Measurements from ENCODE around the gene DERA. TPM values are rescaled to one million over a fixed set of nuclear protein-coding genes. Genes with fewer than 3 reads are reported as not detected.
"Not testable (repeated sequence)": the region's sequence is repeated elsewhere in the genome, so short reads cannot be mapped to it uniquely, and the experiment has no call there.

Gene DERA
- polyA plus RNA-seq, 3 donors = 44.8 to 48.5 (median 44.9) TPM

DNA sequence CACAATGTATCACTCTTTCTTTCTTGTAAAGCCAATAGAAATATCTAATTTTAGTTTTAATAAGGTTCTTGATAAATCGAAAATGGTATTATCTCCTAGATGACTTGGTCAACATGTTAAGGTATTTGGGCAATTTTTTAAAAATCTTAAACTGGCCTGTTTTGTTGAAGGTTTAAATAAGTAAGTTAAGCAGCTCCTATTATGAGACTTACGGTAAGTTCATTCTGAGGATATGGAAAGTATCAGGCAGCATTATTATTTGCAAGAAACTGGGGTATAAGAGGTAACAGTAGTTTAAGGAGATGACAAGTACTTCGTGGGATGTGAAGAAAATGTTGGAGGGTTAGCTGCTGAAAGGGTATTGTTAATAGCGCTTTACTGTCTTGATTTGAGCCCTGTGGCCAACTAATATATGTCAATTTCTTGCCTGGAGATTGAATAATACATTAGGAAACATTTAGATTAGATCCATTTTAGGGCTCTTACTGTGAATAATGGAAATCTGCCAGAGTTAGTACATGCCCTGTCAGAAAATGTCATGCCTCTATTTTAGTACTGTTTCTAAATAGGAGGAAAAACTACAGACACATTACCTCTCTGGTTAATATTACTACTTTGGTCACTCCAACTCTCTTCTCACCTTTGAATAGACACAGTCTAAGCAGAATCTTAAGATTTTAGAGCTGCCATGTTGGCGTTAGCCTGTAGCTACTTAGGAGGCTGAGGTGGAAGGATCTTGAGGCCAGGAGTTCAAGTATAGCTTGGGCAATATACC, 23.9 kb upstream of the DERA start:
- DNase-seq (ENCODE audit: extremely low read depth in 1 of 11, low read depth in 9 of 11, low spot score in 4 of 11) = no peak

DNA sequence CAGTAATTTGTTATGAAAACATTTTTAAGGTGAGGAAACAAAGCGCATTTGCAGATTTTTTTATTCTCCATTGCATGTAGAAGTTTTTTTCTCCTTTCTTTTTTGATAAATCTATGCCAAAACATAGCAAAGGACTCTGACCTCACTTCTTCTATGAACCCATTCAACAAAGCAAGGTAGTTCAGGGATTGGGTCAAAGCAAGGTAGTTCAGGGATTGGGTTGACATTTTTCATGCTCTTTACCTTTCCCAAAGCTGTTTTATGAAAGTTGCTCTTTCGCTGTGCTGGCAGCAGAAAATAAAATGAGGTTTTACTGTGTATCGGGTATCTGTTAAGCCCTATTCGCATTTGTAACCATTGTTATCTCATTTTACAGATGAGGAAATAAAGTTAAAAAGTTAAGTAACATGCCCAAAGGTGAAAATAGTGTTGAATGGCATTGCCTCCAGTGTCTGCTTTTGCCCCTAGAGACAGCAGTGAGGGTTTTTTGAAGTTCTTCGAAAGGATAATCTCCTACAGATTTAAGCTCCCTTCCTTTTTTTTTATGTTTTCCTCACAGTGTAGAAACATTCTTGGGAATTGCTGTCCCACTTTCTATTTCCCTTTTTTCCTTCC, 18.4 kb upstream of the DERA start:
- DNase-seq (ENCODE audit: extremely low read depth in 1 of 11, low read depth in 9 of 11, low spot score in 4 of 11) = no peak

DNA sequence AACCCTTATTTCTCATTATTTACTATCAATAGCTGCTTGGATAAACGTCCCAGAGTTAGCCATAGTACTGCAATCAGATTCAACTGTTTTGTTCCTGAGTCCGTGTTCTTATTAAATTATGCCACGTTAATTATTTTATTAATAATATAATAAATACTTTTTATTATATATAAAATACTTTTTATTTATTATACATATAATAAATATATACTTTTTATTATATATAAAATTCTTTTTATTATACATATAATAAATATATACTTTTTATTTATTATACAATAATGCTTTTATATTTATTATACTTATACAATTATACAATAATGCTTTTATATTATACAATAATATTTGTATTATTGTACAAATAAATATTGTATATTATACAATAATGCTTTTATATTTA, 17.9 kb upstream of the DERA start:
- DNase-seq (ENCODE audit: extremely low read depth in 1 of 11, low read depth in 9 of 11, low spot score in 4 of 11) = no peak

DNA sequence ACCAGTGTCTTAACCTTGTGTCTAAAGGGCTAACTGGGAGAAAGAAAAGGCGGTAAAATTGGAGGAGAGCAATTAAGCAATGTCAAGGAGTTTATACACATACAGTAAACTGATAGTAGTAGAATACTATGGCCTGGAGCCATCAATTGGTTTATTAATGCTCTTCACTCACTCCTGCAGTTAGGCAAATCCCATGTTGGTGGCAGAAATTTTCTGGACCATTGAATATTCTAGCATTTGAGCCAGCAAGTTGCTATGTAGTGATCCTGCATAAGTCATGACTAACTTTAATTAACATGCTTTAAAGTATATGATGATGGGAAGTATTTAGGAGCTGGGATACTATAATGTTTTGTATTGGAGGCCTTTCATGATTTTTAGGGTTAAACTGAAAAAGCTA, 14.3 kb upstream of the DERA start:
- no peak for DNase-seq (ENCODE audit: extremely low read depth in 1 of 11, low read depth in 9 of 11, low spot score in 4 of 11)

DNA sequence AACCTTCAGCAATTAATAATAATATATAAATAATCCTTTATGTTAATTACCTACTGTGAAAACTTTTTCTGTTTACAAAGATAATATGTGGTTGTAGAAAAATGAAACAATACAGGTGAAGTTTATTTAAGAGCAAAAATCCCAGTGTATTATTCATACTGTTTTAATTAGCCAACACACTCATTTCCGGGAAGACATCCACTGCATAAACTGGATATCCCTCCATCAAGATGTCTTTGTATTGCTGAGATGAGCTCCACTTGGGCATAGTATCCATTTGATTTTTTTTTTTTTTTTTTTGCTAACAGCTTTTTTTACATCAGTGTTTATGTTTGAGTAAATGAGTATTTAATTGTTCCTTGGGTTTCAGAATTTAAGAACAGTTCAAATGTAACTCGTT, 13.7 kb upstream of the DERA start:
- DNase-seq (ENCODE audit: extremely low read depth in 1 of 11, low read depth in 9 of 11, low spot score in 4 of 11) = no peak

DNA sequence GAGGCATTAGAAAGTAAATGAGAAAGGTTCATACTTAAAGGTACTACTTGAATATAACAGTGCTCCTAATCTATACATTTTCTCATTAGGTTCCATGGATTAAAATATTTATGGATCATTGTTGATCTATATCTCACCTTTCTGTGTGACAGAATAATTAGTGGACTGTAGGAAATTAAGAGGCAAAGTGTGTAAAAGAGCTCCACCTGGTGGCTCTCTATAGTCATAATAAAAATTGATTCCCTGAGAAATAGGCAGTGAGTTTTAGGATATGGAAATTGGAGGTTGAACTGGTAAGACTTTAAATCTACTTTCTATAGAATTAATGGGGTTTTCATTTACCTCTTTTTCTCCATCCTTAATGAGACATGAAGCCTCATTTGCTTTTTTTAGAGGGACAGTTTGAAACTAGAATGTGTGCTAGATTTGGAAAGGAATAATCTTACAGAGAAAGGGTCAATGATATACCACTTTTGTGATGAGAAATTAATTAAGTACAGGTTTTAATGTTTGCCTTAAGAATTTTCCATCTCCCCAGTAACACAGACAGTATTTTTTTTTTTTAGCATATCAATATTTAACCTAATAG, 11.8 kb upstream of the DERA start:
- DNase-seq (ENCODE audit: extremely low read depth in 1 of 11, low read depth in 9 of 11, low spot score in 4 of 11) = no peak

DNA sequence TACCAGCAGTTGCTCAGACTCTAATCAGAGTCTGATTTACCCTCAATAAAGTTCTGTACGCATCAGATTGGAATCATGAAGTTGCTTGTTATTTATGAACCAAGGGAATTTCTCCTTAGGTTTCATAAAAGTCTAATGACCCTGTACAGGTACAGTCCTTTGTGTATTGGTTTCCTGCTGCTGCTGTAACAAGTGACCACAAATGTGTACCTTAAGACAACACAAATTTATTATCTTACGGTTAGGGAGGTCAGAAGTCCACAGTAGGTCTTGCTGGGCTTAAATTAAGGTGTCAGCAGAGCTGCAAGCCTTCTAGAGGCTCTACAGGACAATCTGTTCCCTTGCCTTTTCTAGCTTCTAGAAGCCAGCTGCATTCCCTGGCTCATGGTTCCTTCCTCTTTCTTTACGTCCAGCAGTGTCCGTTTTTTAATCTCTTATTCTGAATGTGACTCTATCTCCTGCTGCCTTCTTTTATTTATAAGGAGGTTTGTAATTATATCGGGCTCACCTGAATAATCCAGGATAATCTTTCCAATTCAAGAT, 6.7 kb upstream of the DERA start:
- no peak for DNase-seq (ENCODE audit: extremely low read depth in 1 of 11, low read depth in 9 of 11, low spot score in 4 of 11)

DNA sequence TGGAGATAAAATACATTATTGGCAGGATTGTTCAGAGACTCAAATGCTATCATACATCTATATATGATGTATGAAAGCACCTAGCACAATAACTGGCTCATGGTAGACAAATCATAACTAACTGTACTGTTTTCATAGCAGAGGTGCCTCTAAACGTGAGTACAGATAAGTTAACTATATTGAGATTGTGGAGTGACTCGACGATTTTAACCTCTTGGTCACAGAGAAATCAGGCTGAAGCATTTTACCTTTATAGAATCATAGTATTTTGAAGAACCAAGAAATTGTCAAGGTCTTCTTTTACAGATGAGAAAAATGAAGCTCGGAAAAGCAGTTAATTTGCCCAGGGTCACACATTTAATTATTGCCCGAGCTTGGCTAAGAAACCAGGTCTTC, 666 bp upstream of the DERA start:
- DNase-seq (ENCODE audit: extremely low read depth in 1 of 11, low read depth in 9 of 11, low spot score in 4 of 11) = no peak

DNA sequence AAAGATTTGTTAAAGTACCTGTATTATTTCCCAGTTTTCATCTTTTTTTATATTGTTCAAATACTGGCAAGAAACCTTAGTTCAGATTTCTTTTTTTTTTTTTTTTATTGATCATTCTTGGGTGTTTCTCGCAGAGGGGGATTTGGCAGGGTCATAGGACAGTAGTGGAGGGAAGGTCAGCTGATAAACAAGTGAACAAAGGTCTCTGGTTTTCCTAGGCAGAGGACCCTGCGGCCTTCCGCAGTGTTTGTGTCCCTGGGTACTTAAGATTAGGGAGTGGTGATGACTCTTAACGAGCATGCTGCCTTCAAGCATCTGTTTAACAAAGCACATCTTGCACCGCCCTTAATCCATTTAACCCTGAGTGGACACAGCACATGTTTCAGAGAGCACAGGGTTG, 799 bp downstream of the DERA start:
- DNase-seq (ENCODE audit: extremely low read depth in 1 of 11, low read depth in 9 of 11, low spot score in 4 of 11) = peak in 1 of 11 donors; percentile 2

DNA sequence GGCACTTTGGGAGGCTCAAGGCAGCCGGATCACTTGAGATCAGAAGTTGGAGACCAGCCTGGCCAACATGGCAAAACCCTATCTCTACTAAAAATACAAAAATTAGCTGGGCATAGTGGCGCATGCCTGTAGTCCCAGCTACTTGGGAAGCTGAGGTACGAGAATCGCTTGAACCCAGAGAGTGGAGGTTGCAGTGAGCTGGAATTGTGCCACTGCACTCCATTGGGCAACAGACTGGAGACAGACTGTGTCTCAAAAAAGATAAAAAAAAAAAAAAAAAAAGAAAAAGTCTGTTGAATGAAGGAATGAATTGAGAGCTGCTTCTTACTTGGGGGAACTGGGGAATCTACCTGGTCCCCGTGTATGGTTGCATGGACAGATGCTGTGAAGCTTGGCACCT, 3.0 kb downstream of the DERA start:
- not testable (repeated sequence) for DNase-seq (ENCODE audit: extremely low read depth in 1 of 11, low read depth in 9 of 11, low spot score in 4 of 11)

DNA sequence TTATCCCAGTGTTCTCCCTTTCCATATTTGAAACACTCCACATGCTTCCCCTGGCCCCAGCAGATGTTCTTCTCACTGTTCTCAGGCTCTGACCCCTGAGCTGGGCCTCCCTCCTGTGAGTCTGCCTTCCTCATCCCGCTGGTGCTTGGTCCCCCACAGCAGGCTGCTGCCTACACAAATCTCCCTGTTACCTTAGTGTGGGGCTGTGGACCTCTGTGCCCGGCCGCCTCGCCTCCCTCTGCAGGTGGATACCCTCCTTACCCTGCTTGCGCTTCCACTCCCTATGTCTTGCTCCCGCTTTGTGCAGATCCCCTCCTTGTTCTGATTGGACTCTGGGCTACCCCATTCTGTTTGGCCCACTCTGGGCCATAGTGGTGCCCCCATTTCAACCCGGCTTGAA, 6.9 kb downstream of the DERA start:
- no peak for DNase-seq (ENCODE audit: extremely low read depth in 1 of 11, low read depth in 9 of 11, low spot score in 4 of 11)

DNA sequence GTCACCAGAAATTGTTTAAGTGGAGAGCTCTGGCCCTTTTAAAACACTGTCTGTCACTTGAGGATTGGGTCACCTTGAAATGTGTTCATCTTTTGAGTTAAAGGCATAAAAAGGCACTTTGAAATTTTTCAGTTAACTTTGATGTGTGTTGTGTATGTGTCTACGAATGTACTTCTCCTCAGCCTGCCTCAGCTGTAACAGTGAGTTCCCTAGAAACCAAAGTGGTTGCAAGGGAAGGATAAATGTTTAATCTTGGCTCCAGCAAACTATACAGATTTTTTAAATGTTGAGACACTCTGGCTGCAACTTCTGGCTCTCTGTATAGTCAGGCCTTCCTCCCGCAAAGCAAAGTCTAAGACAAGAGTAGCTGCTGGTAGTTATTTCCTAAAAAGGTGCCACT, 8.3 kb downstream of the DERA start:
- DNase-seq (ENCODE audit: extremely low read depth in 1 of 11, low read depth in 9 of 11, low spot score in 4 of 11) = no peak

DNA sequence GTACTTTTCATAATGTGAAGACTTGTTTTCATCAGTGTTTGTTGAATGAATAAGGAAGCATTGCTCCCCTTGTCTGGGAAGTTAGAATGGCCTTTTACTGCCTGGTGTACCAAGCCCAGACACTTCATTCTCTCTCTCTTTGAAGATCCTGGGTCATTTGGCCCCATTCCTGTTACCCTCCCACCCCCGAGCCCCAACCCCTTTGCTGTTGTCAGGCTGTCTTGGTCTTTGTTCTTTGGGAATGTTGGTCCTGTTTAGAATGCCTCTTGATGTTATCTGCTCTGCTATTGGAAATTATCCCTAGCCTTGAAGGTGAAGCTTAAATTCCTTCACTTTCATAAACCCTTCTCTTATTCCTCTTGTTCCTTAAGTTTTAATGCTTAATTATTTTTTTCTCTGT, 13.8 kb downstream of the DERA start:
- no peak for DNase-seq (ENCODE audit: extremely low read depth in 1 of 11, low read depth in 9 of 11, low spot score in 4 of 11)

DNA sequence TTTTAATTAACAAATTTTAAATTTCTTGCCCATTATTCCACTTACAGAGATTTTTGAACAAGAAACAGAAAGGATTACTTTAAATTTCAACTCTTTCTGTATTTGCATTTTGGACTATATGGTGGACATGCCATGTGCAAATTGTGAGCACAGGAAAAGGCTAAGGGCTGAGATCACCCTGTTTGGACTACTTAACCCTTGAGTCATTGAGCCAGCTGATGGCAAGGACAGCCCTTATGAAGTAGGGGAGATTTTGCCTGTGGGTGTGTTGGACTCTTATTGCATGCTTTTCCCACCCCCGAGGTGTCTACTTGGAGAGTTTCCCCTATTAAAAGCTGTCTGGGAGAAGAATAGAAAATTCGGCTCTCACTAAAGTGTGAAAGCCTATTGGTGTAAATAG, 17.2 kb downstream of the DERA start:
- DNase-seq (ENCODE audit: extremely low read depth in 1 of 11, low read depth in 9 of 11, low spot score in 4 of 11) = no peak

DNA sequence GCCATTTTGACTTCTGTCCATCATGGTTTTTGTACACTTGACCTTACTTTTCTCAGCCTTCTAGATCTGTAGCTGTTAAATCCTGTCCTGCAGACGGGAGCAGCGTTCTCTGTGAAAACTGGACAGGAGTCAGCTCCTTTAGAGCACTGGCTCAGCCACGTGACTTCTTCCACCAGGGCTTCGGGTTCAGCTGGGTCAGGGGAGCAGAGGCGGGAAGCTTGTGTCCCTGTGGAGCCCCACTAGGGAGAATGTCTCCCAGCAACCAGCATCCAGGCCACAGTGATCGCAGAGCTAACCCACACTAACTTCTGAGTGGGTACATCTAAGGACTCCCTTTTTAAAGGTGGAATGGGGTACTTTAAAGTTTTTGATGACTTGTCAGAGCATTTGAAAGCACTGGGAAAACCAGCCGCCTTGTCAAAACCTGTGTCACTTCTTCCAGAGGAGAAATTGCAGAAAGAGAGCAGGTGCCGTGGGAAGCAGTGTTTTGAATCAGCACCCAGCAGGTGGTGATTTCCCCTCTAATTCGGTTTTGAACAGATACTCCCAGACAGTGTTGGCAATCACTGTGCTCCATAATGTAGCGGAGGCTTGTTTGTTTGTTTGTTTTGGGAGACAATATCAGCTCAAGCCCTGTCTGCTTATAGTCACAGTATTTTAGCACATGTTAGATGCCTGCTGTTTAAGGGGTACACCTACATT, 17.9 kb downstream of the DERA start:
- DNase-seq (ENCODE audit: extremely low read depth in 1 of 11, low read depth in 9 of 11, low spot score in 4 of 11) = no peak

DNA sequence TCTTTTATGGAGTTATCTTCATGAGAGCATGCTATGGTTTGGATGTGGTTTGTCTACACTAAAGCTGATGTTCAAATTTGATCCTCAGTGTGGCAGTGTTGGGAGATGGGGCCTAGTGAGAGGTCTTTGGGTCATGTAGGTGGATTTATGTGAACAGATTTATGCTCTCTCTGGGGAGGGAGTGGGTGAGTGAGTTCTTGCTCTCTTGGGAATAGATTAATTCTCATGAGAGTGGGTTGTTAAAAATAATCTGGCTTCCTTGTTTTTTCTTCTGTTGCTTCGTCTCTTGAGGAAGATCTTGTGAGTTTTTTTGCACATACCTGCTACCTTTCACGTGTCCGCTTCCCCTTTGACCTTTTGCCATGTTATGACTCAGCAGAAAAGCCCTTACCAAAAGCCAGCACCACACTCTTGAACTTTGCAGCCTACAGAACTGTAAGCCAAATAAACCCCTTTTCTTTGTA, 20.5 kb downstream of the DERA start:
- DNase-seq (ENCODE audit: extremely low read depth in 1 of 11, low read depth in 9 of 11, low spot score in 4 of 11) = no peak

DNA sequence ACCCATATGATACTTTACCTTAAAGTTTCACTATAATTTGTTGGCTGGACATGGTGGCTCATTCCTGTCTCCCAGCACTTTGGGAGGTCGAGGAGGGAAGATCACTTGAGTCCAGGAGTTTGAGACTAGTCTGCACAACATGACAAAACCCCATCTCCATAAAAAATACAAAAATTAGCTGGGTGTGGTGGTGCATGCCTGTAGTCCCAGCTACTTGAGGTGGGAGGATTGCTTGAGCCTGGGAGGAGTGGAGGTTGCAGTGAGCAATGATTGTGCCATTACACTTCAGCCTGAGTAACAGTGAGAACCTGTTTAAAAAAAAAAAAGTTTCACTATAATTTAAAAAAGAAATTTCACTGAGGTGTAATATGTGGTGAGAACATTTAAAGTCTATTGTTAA, 21.2 kb downstream of the DERA start:
- no peak for DNase-seq (ENCODE audit: extremely low read depth in 1 of 11, low read depth in 9 of 11, low spot score in 4 of 11)

DNA sequence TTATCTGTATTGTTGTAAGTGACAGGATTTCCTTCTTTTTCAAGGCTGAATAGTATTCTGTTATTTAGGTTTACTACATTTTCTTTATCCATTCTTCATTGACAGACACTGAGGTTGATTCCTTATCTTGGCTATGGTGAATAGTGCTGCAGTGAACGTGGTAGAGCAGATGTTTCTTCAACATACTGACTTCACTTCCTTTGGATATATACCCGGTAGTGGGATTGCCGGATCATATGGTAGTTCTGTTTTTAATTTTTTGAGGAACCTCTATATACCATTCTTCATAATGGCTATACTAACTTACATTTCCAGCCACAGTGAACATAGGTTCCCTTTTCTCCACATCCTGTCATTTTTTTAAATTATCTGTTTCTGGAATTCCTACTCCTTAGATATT, 21.8 kb downstream of the DERA start:
- no peak for DNase-seq (ENCODE audit: extremely low read depth in 1 of 11, low read depth in 9 of 11, low spot score in 4 of 11)

DNA sequence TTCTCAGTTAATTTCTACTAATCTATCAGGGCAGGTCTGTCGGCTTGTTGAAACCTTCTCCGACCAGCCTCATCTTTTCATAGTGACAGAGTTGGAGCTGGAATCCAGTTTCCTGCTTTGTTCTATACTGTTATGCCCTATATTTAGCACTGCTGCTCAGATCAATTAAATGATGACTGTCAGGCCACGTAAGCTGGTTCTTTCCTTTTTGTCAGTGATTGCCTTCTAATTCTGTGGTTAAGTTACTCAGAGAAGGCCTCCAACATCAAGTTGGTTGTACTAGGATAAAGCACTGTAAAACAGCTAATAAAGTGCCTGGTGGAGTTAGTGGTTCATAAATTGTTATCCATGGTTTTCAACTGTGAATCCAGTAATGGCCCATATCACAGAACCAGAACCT, 22.6 kb downstream of the DERA start:
- DNase-seq (ENCODE audit: extremely low read depth in 1 of 11, low read depth in 9 of 11, low spot score in 4 of 11) = no peak

DNA sequence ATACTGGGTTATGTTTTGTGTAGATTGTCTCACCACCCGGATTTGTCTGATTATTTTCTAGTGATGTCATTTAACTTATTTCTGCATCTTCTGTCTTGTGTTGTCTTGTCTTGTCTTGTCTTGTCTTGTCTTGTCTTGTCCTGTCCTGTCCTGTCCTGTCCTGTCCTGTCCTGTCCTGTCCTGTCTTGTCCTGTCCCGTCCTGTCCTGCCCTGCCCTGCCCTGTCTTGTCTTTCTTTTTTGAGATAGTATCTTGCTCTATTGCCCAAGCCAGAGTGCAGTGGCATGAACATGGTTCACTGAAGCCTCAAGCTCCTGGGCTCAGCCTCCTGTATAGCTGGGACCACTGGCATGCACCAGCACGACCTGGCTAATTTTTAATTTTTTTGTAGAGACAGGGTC, 25.6 kb downstream of the DERA start:
- no peak for DNase-seq (ENCODE audit: extremely low read depth in 1 of 11, low read depth in 9 of 11, low spot score in 4 of 11)

Measured in renal cortex interstitium (tissue), 11 donors.